ENCODE measurements around the gene INTS6. TPM values are rescaled to one million over a fixed set of nuclear protein-coding genes. Genes with fewer than 3 reads are reported as not detected.

Gene INTS6
- polyA plus RNA-seq, 1 donor (not counting 4 experiments of a cell fraction or from before 2014, with no cell fraction given), result 44.2 TPM

- H3K36me3 ChIP-seq (ENCODE audit: control insufficient read depth in 2 of 2, extremely low read depth in 1 of 2, insufficient read depth in 2 of 2, low read length in 2 of 2), result peaks cover 11 to 13% of the 10 kb centered on the region in 2 experiments
- DNase-seq (ENCODE audit: low read depth, low spot score) (no peak), FAIRE-seq (peak; percentile 89)
These were observed 72.6 kb downstream of the INTS6 start for GRCh38 chr13:51380269-51380668.

GRCh38 chr13:51373451-51373850, 79.4 kb downstream of the INTS6 start:
- no peaks in the 10 kb centered on the region for H3K9me1 ChIP-seq (ENCODE audit: control insufficient read depth, extremely low read depth, insufficient read depth, low read length)
- TF ChIP-seq EZH2 (IDR thresholded peaks at IDR 0.05; ENCODE audit: low read length) (no peak), CTCF (optimal IDR thresholded peaks at IDR 0.05 in 1 of 3, IDR thresholded peaks at IDR 0.05 in 1 of 3, conservative IDR thresholded peaks at IDR 0.05 in 1 of 3; ENCODE audit: extremely low read depth in 1 of 3, insufficient read depth in 2 of 3, low read length in 3 of 3) (no peak)
- H3K36me3 ChIP-seq (ENCODE audit: control insufficient read depth in 2 of 2, extremely low read depth in 1 of 2, insufficient read depth in 2 of 2, low read length in 2 of 2), result peaks cover 10 to 19% of the 10 kb centered on the region in 2 experiments
- H3K27me3 ChIP-seq (ENCODE audit: control insufficient read depth, extremely low read depth, insufficient read depth, low read length), result no peaks in the 10 kb centered on the region
- no peak overlapping the region for H3K9ac ChIP-seq (ENCODE audit: control insufficient read depth, extremely low read depth, insufficient read depth, low read length)
- peaks cover 2% of the 10 kb centered on the region for H3K79me2 ChIP-seq (ENCODE audit: control insufficient read depth, insufficient read depth, low read length)
- no peaks in the 10 kb centered on the region for H3K4me1 ChIP-seq (ENCODE audit: control insufficient read depth, extremely low read depth, insufficient read depth, low read length)
- no peak for DNase-seq (ENCODE audit: low read depth, low spot score)
- no peak overlapping the region for H3K27ac ChIP-seq (ENCODE audit: control insufficient read depth, insufficient read depth, low read length)
- dilution Hi-C loops (cut with MboI; ENCODE audit: extremely low pct_ligation_motif_present, low sequenced_read_pairs), result no loop called here
- H3K9me3 ChIP-seq (ENCODE audit: control insufficient read depth, low read depth, low read length), result no peaks in the 10 kb centered on the region
- H4K20me1 ChIP-seq (ENCODE audit: control insufficient read depth, extremely low read depth, insufficient read depth, low read length), result no peaks in the 10 kb centered on the region
- no peak overlapping the region for H3K4me3 ChIP-seq (ENCODE audit: control insufficient read depth in 2 of 3, extremely low read depth in 1 of 3, insufficient read depth in 2 of 3, low read depth in 1 of 3, low read length in 3 of 3)
- no peak overlapping the region for H3K4me2 ChIP-seq (ENCODE audit: control insufficient read depth, extremely low read depth, insufficient read depth, low read depth, low read length)
- H2AFZ ChIP-seq (ENCODE audit: control insufficient read depth, low read length), result no peak overlapping the region
- no peak for FAIRE-seq

More at GRCh38 chr13:51380269-51380668, 72.6 kb downstream of the INTS6 start:
- no peak for TF ChIP-seq CTCF (optimal IDR thresholded peaks at IDR 0.05 in 1 of 3, IDR thresholded peaks at IDR 0.05 in 1 of 3, conservative IDR thresholded peaks at IDR 0.05 in 1 of 3; ENCODE audit: extremely low read depth in 1 of 3, insufficient read depth in 2 of 3, low read length in 3 of 3)
- no peaks in the 10 kb centered on the region for H3K27me3 ChIP-seq (ENCODE audit: control insufficient read depth, extremely low read depth, insufficient read depth, low read length)
- H3K9me1 ChIP-seq (ENCODE audit: control insufficient read depth, extremely low read depth, insufficient read depth, low read length), result no peaks in the 10 kb centered on the region
- peaks cover 6% of the 10 kb centered on the region for H3K4me1 ChIP-seq (ENCODE audit: control insufficient read depth, extremely low read depth, insufficient read depth, low read length)
- no peak overlapping the region for H3K27ac ChIP-seq (ENCODE audit: control insufficient read depth, insufficient read depth, low read length)
- H3K9me3 ChIP-seq (ENCODE audit: control insufficient read depth, low read depth, low read length), result no peaks in the 10 kb centered on the region
- peaks cover 2% of the 10 kb centered on the region for H3K79me2 ChIP-seq (ENCODE audit: control insufficient read depth, insufficient read depth, low read length)
- no peak overlapping the region for H3K4me3 ChIP-seq (ENCODE audit: control insufficient read depth in 2 of 3, extremely low read depth in 1 of 3, insufficient read depth in 2 of 3, low read depth in 1 of 3, low read length in 3 of 3)
- no peak overlapping the region for H3K9ac ChIP-seq (ENCODE audit: control insufficient read depth, extremely low read depth, insufficient read depth, low read length)
- dilution Hi-C loops (cut with MboI; ENCODE audit: extremely low pct_ligation_motif_present, low sequenced_read_pairs), result no loop called here
- H3K4me2 ChIP-seq (ENCODE audit: control insufficient read depth, extremely low read depth, insufficient read depth, low read depth, low read length), result no peak overlapping the region
- H4K20me1 ChIP-seq (ENCODE audit: control insufficient read depth, extremely low read depth, insufficient read depth, low read length), result no peaks in the 10 kb centered on the region
- H2AFZ ChIP-seq (ENCODE audit: control insufficient read depth, low read length), result no peak overlapping the region

All from keratinocyte (primary cell).